ENCODE measurements around the gene SLA2. TPM values are rescaled to one million over a fixed set of nuclear protein-coding genes. Genes with fewer than 3 reads are reported as not detected.

SLA2 gene
- total and polyA plus RNA-seq, 2 of the 8 experiments (the other 6 are each of a cell fraction or from before 2014, with no cell fraction given), result 0.18 TPM; not detected in 1

DNA sequence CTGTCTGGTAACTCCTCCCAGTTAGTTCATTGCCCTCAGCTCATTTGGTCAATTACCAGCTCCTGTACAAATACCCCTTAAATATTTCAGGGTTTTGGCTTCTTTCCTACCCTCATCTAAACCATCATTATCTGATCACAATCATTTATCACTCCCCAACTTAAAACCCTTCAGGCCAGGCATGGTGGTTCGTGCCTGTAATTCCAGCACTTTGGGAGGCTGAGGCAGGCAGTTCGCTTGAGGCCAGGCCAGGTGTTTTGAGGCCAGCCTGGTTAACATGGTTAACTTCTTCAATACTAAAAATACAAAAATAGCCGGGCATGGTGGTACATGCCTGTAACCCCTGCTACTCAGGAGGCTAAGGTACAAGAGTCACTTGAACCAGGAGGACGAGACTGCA is 63.2 kb downstream of the SLA2 start:
- H3K18ac ChIP-seq (ENCODE audit: extremely low read depth, low read length), result no peak overlapping the region
- no peak overlapping the region for H2AK5ac ChIP-seq (ENCODE audit: low read depth, low read length)
- no peak overlapping the region for H4K5ac ChIP-seq (ENCODE audit: insufficient read length, low read depth, low read length)
- H3K27me3 ChIP-seq (replicated peaks in 1 of 4; ENCODE audit: control insufficient read depth in 3 of 4, extremely low read depth in 1 of 4, insufficient read depth in 3 of 4, low read length in 3 of 4), result no peaks in the 10 kb centered on the region
- no peak overlapping the region for H2AFZ ChIP-seq (ENCODE audit: low read length)
- no peak overlapping the region for H3K4me3 ChIP-seq (ENCODE audit: extremely low read depth in 1 of 4, insufficient read depth in 2 of 4, low read depth in 3 of 4, low read length in 4 of 4)
- H4K91ac ChIP-seq (replicated peaks; ENCODE audit: insufficient read length, low read length), result no peak overlapping the region
- H2BK15ac ChIP-seq (ENCODE audit: low read length), result no peak overlapping the region
- H4K20me1 ChIP-seq (replicated peaks in 1 of 2; ENCODE audit: control insufficient read depth in 1 of 2, insufficient read depth in 2 of 2, low read length in 2 of 2), result peaks cover 0 to 4% of the 10 kb centered on the region in 2 experiments
- TF ChIP-seq SP4 (IDR thresholded peaks at IDR 0.05; ENCODE audit: low read length) (no peak), JUN (IDR thresholded peaks at IDR 0.05; ENCODE audit: low read depth, low read length) (no peak), TEAD4 (IDR thresholded peaks at IDR 0.05; ENCODE audit: low read depth, low read length) (no peak), KDM4A (IDR thresholded peaks at IDR 0.05; ENCODE audit: low read depth, low read length, severe bottlenecking) (no peak), NRF1 (IDR thresholded peaks at IDR 0.05; ENCODE audit: low read depth, low read length) (no peak), KDM5A (IDR thresholded peaks at IDR 0.05; ENCODE audit: low read length) (no peak), SP1 (IDR thresholded peaks at IDR 0.05; ENCODE audit: low read depth, low read length) (no peak), GABPA (IDR thresholded peaks at IDR 0.05; ENCODE audit: borderline replicate concordance, insufficient read depth, low read length) (no peak), YY1 (IDR thresholded peaks at IDR 0.05; ENCODE audit: low read depth, low read length) (no peak), TBP (IDR thresholded peaks at IDR 0.05; ENCODE audit: low read depth, low read length) (no peak), SIX5 (IDR thresholded peaks at IDR 0.05; ENCODE audit: low read depth, low read length) (no peak)
- TF ChIP-seq, protein P1, sequence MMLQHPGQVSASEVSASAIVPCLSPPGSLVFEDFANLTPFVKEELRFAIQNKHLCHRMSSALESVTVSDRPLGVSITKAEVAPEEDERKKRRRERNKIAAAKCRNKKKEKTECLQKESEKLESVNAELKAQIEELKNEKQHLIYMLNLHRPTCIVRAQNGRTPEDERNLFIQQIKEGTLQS (IDR thresholded peaks at IDR 0.05; ENCODE audit: insufficient read depth, low read depth, low read length), result no peak
- FAIRE-seq (no peak), DNase-seq (ENCODE audit: low read depth in 1 of 2, low spot score in 2 of 2) (no peak)
- no peaks in the 10 kb centered on the region for H3K23me2 ChIP-seq (ENCODE audit: low read depth, low read length)
- POLR2A ChIA-PET (ENCODE audit: partially characterized antibody), result interaction anchor here (9.0 to 26.6 kb wide), 2 partner anchors 10 to 22 kb away, joined by 60 to 388 read pairs; partner anchors contain the start of genes RAB5IF and TGIF2
- H3K79me1 ChIP-seq (ENCODE audit: low read depth, low read length), result peaks cover 12% of the 10 kb centered on the region
- WGBS, 2 experiments (ENCODE audit: extremely low coverage in 1 of 2, insufficient coverage in 1 of 2, insufficient read length in 1 of 2, insufficient replicate concordance in 2 of 2, low coverage in 1 of 2, low lambda C conversion rate in 2 of 2, missing lambda C conversion rate in 1 of 2), result 84% methylated on average over 4 of the region's 4 CpGs; no CpG with 5 or more reads in 1 of the 2 experiments
- H3K79me2 ChIP-seq (ENCODE audit: control insufficient read depth in 1 of 2, insufficient read depth in 2 of 2, low read length in 2 of 2), result peaks cover 0 to 25% of the 10 kb centered on the region in 2 experiments; a peak in 2 of 4 replicates
- H3K14ac ChIP-seq (ENCODE audit: insufficient read length), result no peak overlapping the region
- CTCF ChIA-PET (ENCODE audit: partially characterized antibody), result interaction anchor here (1.5 to 14.2 kb wide), 3 partner anchors 9 to 42 kb away, joined by 3 to 202 read pairs (median 17); partner anchors contain the start of genes MYL9 and TGIF2
- peaks cover 4 to 58% (median 26%) of the 10 kb centered on the region in 4 experiments for H3K36me3 ChIP-seq (ENCODE audit: control insufficient read depth in 2 of 4, insufficient read depth in 4 of 4, low read length in 3 of 4)
- H3K9ac ChIP-seq (replicated peaks in 1 of 4; ENCODE audit: extremely low read depth in 1 of 4, low read depth in 3 of 4, low read length in 3 of 4), result no peak overlapping the region
- no peak overlapping the region for H3K23ac ChIP-seq (ENCODE audit: insufficient read length)
- H2BK20ac ChIP-seq (ENCODE audit: low read length), result no peak overlapping the region
- H3K9me3 ChIP-seq (ENCODE audit: insufficient read depth in 2 of 2, low read depth in 1 of 2, low read length in 1 of 2), result peaks cover 6 to 7% of the 10 kb centered on the region in 2 experiments; a peak in 2 of 4 replicates
- peaks cover 3 to 17% (median 11%) of the 10 kb centered on the region in 4 experiments; a peak in 6 of 7 replicates for H3K4me1 ChIP-seq (replicated peaks in 1 of 4; ENCODE audit: control insufficient read depth in 3 of 4, insufficient read depth in 4 of 4, low read length in 3 of 4)
- no peak overlapping the region for H2BK5ac ChIP-seq (ENCODE audit: low read depth, low read length)
- no peak overlapping the region for H2BK120ac ChIP-seq (replicated peaks; ENCODE audit: low read depth, low read length)
- no peak overlapping the region for H3K4me2 ChIP-seq (ENCODE audit: insufficient read depth in 1 of 2, low read depth in 2 of 2, low read length in 2 of 2)
- H4K8ac ChIP-seq (ENCODE audit: extremely low read depth, insufficient read depth, low read length), result no peak overlapping the region
- H3K27ac ChIP-seq (ENCODE audit: low read depth, low read length), result no peak overlapping the region
- no peak overlapping the region for H3K56ac ChIP-seq (replicated peaks; ENCODE audit: insufficient read length, low read depth, low read length)
- no peak overlapping the region for H3K4ac ChIP-seq (replicated peaks; ENCODE audit: insufficient read length, low read depth, low read length)
- H2BK12ac ChIP-seq (ENCODE audit: low read depth, low read length), result no peak overlapping the region
